ENCODE measurements around the gene SBF2.
A peak's percentile ranks its signal among the peaks of the same experiment; 100 is the strongest.

Gene SBF2

GRCh38 chr11:10030122-10030490 is 263.9 kb downstream of the SBF2 start:
- H3K56ac ChIP-seq (ENCODE audit: low read length), result no peak overlapping the region
- no peak overlapping the region for H3K23ac ChIP-seq (ENCODE audit: low read length)
- H4K5ac ChIP-seq (ENCODE audit: low read length), result no peak overlapping the region
- H3K27ac ChIP-seq (ENCODE audit: low read depth, low read length), result no peak overlapping the region
- no peak overlapping the region for H4K8ac ChIP-seq (ENCODE audit: low read depth, low read length)
- no peak overlapping the region for H3K4ac ChIP-seq (ENCODE audit: low read depth, low read length)
- no peak overlapping the region for H2BK5ac ChIP-seq (ENCODE audit: low read length)
- no peaks in the 10 kb centered on the region for H3K79me1 ChIP-seq (ENCODE audit: low read length)
- no peak overlapping the region for H3K9ac ChIP-seq (ENCODE audit: low read length)
- no peak overlapping the region for H2BK120ac ChIP-seq (ENCODE audit: low read depth, low read length)
- H3K79me2 ChIP-seq (ENCODE audit: control insufficient read depth, insufficient read depth, low read length), result no peaks in the 10 kb centered on the region
- WGBS (ENCODE audit: extremely low coverage, insufficient coverage, low lambda C conversion rate), result no CpG with 5 or more reads among the region's 2 CpGs
- no peak overlapping the region for H3K4me3 ChIP-seq (ENCODE audit: low read length)
- H3K4me1 ChIP-seq (ENCODE audit: control insufficient read depth, low read depth, low read length), result no peaks in the 10 kb centered on the region
- no peaks in the 10 kb centered on the region for H3K36me3 ChIP-seq (ENCODE audit: control insufficient read depth, insufficient read depth, low read length)
- no peak overlapping the region for H3K18ac ChIP-seq (ENCODE audit: low read length)
- H3K27me3 ChIP-seq (ENCODE audit: insufficient read depth, low read length, poor library complexity), result no peaks in the 10 kb centered on the region
- DNase-seq, result no peak
- no peak overlapping the region for H2AK5ac ChIP-seq (ENCODE audit: low read length)
- H2BK15ac ChIP-seq (replicated peaks; ENCODE audit: low read depth), result no peak overlapping the region
- H3K4me2 ChIP-seq (ENCODE audit: low read length), result no peak overlapping the region

GRCh38 chr11:10029386-10030121 is 264.5 kb downstream of the SBF2 start:
- Histone ChIP-seq H3K4me3 (ENCODE audit: low read length) (no peak overlapping the region), H3K18ac (ENCODE audit: low read length) (no peak overlapping the region), H3K79me1 (ENCODE audit: low read length) (no peaks in the 10 kb centered on the region), H4K8ac (ENCODE audit: low read depth, low read length) (no peak overlapping the region), H3K4ac (ENCODE audit: low read depth, low read length) (no peak overlapping the region), H3K36me3 (ENCODE audit: control insufficient read depth, insufficient read depth, low read length) (no peaks in the 10 kb centered on the region), H4K5ac (ENCODE audit: low read length) (no peak overlapping the region), H2AK5ac (ENCODE audit: low read length) (no peak overlapping the region), H3K27me3 (ENCODE audit: insufficient read depth, low read length, poor library complexity) (no peaks in the 10 kb centered on the region), H2BK120ac (ENCODE audit: low read depth, low read length) (no peak overlapping the region), H3K4me1 (ENCODE audit: control insufficient read depth, low read depth, low read length) (peaks cover under 1% of the 10 kb centered on the region), H3K56ac (ENCODE audit: low read length) (no peak overlapping the region), H3K23ac (ENCODE audit: low read length) (no peak overlapping the region), H3K27ac (ENCODE audit: low read depth, low read length) (no peak overlapping the region), H2BK15ac (replicated peaks; ENCODE audit: low read depth) (no peak overlapping the region), H3K4me2 (ENCODE audit: low read length) (no peak overlapping the region), H3K9ac (ENCODE audit: low read length) (no peak overlapping the region), H3K79me2 (ENCODE audit: control insufficient read depth, insufficient read depth, low read length) (no peaks in the 10 kb centered on the region), H2BK5ac (ENCODE audit: low read length) (no peak overlapping the region)
- DNase-seq, result no peak
- WGBS (ENCODE audit: extremely low coverage, insufficient coverage, low lambda C conversion rate), result no CpG with 5 or more reads among the region's 3 CpGs

- no peak overlapping the region for H3K4me3 ChIP-seq (ENCODE audit: low read length)
- H3K4me1 ChIP-seq (ENCODE audit: control insufficient read depth, low read depth, low read length), result peaks cover 3% of the 10 kb centered on the region
- H3K4me2 ChIP-seq (ENCODE audit: low read length), result no peak overlapping the region
- no peak overlapping the region for H3K9ac ChIP-seq (ENCODE audit: low read length)
- H2BK120ac ChIP-seq (ENCODE audit: low read depth, low read length), result no peak overlapping the region
- WGBS (ENCODE audit: extremely low coverage, insufficient coverage, low lambda C conversion rate), result no CpG with 5 or more reads among the region's 2 CpGs
- no peaks in the 10 kb centered on the region for H3K79me2 ChIP-seq (ENCODE audit: control insufficient read depth, insufficient read depth, low read length)
- H3K4ac ChIP-seq (ENCODE audit: low read depth, low read length), result no peak overlapping the region
- H2BK15ac ChIP-seq (replicated peaks; ENCODE audit: low read depth), result no peak overlapping the region
- no peak overlapping the region for H4K5ac ChIP-seq (ENCODE audit: low read length)
- H3K79me1 ChIP-seq (ENCODE audit: low read length), result no peaks in the 10 kb centered on the region
- H4K8ac ChIP-seq (ENCODE audit: low read depth, low read length), result no peak overlapping the region
- no peak overlapping the region for H3K23ac ChIP-seq (ENCODE audit: low read length)
- H3K27ac ChIP-seq (ENCODE audit: low read depth, low read length), result no peak overlapping the region
- H3K27me3 ChIP-seq (ENCODE audit: insufficient read depth, low read length, poor library complexity), result no peaks in the 10 kb centered on the region
- no peak overlapping the region for H2AK5ac ChIP-seq (ENCODE audit: low read length)
- no peak for DNase-seq
- H3K18ac ChIP-seq (ENCODE audit: low read length), result no peak overlapping the region
- H2BK5ac ChIP-seq (ENCODE audit: low read length), result no peak overlapping the region
- no peaks in the 10 kb centered on the region for H3K36me3 ChIP-seq (ENCODE audit: control insufficient read depth, insufficient read depth, low read length)
- no peak overlapping the region for H3K56ac ChIP-seq (ENCODE audit: low read length)
These were observed 267.5 kb downstream of the SBF2 start for GRCh38 chr11:10026514-10026913.

- Histone ChIP-seq H3K4me1 (ENCODE audit: control insufficient read depth, low read depth, low read length) (peaks cover 3% of the 10 kb centered on the region), H3K9ac (ENCODE audit: low read length) (no peak overlapping the region), H4K8ac (ENCODE audit: low read depth, low read length) (no peak overlapping the region), H2BK5ac (ENCODE audit: low read length) (no peak overlapping the region), H3K23ac (ENCODE audit: low read length) (no peak overlapping the region), H3K79me1 (ENCODE audit: low read length) (no peaks in the 10 kb centered on the region), H2AK5ac (ENCODE audit: low read length) (no peak overlapping the region), H3K4me3 (ENCODE audit: low read length) (no peak overlapping the region), H3K27me3 (ENCODE audit: insufficient read depth, low read length, poor library complexity) (no peaks in the 10 kb centered on the region), H3K56ac (ENCODE audit: low read length) (no peak overlapping the region), H2BK15ac (replicated peaks; ENCODE audit: low read depth) (no peak overlapping the region), H3K18ac (ENCODE audit: low read length) (no peak overlapping the region), H3K4ac (ENCODE audit: low read depth, low read length) (no peak overlapping the region), H4K5ac (ENCODE audit: low read length) (no peak overlapping the region), H3K79me2 (ENCODE audit: control insufficient read depth, insufficient read depth, low read length) (no peaks in the 10 kb centered on the region), H3K36me3 (ENCODE audit: control insufficient read depth, insufficient read depth, low read length) (no peaks in the 10 kb centered on the region), H2BK120ac (ENCODE audit: low read depth, low read length) (no peak overlapping the region), H3K27ac (ENCODE audit: low read depth, low read length) (no peak overlapping the region), H3K4me2 (ENCODE audit: low read length) (no peak overlapping the region)
- DNase-seq, result no peak
- WGBS (ENCODE audit: extremely low coverage, insufficient coverage, low lambda C conversion rate), result no CpG with 5 or more reads among the region's 3 CpGs
These were observed 270.8 kb downstream of the SBF2 start for GRCh38 chr11:10023212-10023611.

- Histone ChIP-seq H4K5ac (ENCODE audit: low read length) (no peak overlapping the region), H3K9ac (ENCODE audit: low read length) (no peak overlapping the region), H2BK15ac (replicated peaks; ENCODE audit: low read depth) (no peak overlapping the region), H4K8ac (ENCODE audit: low read depth, low read length) (no peak overlapping the region), H3K56ac (ENCODE audit: low read length) (no peak overlapping the region), H3K23ac (ENCODE audit: low read length) (no peak overlapping the region), H2BK120ac (ENCODE audit: low read depth, low read length) (no peak overlapping the region), H3K79me2 (ENCODE audit: control insufficient read depth, insufficient read depth, low read length) (no peaks in the 10 kb centered on the region), H3K4me2 (ENCODE audit: low read length) (no peak overlapping the region), H3K36me3 (ENCODE audit: control insufficient read depth, insufficient read depth, low read length) (no peaks in the 10 kb centered on the region), H3K27ac (ENCODE audit: low read depth, low read length) (no peak overlapping the region), H2AK5ac (ENCODE audit: low read length) (no peak overlapping the region), H3K18ac (ENCODE audit: low read length) (no peak overlapping the region), H3K4ac (ENCODE audit: low read depth, low read length) (no peak overlapping the region), H3K4me3 (ENCODE audit: low read length) (no peak overlapping the region), H3K79me1 (ENCODE audit: low read length) (no peaks in the 10 kb centered on the region), H3K27me3 (ENCODE audit: insufficient read depth, low read length, poor library complexity) (no peaks in the 10 kb centered on the region), H2BK5ac (ENCODE audit: low read length) (no peak overlapping the region), H3K4me1 (ENCODE audit: control insufficient read depth, low read depth, low read length) (peaks cover 3% of the 10 kb centered on the region)
- DNase-seq, result no peak
- WGBS (ENCODE audit: extremely low coverage, insufficient coverage, low lambda C conversion rate), result no CpG with 5 or more reads among the region's 2 CpGs
These were observed 271.3 kb downstream of the SBF2 start for GRCh38 chr11:10022764-10023163.

- no CpG with 5 or more reads among the region's 2 CpGs for WGBS (ENCODE audit: extremely low coverage, insufficient coverage, low lambda C conversion rate)
- H4K8ac ChIP-seq (ENCODE audit: low read depth, low read length), result no peak overlapping the region
- DNase-seq, result peak; percentile 70
These were observed 272.5 kb downstream of the SBF2 start for GRCh38 chr11:10021563-10021962.

More at GRCh38 chr11:10021563-10021962, 272.5 kb downstream of the SBF2 start:
- Histone ChIP-seq H3K18ac (ENCODE audit: low read length) (no peak overlapping the region), H3K79me2 (ENCODE audit: control insufficient read depth, insufficient read depth, low read length) (no peaks in the 10 kb centered on the region), H3K4me2 (ENCODE audit: low read length) (no peak overlapping the region), H2BK5ac (ENCODE audit: low read length) (no peak overlapping the region), H3K23ac (ENCODE audit: low read length) (no peak overlapping the region), H3K4me1 (ENCODE audit: control insufficient read depth, low read depth, low read length) (peaks cover 3% of the 10 kb centered on the region), H3K4ac (ENCODE audit: low read depth, low read length) (no peak overlapping the region), H3K36me3 (ENCODE audit: control insufficient read depth, insufficient read depth, low read length) (no peaks in the 10 kb centered on the region), H3K9ac (ENCODE audit: low read length) (no peak overlapping the region), H2BK15ac (replicated peaks; ENCODE audit: low read depth) (no peak overlapping the region), H3K79me1 (ENCODE audit: low read length) (no peaks in the 10 kb centered on the region), H3K27me3 (ENCODE audit: insufficient read depth, low read length, poor library complexity) (no peaks in the 10 kb centered on the region), H2AK5ac (ENCODE audit: low read length) (no peak overlapping the region), H4K5ac (ENCODE audit: low read length) (no peak overlapping the region), H2BK120ac (ENCODE audit: low read depth, low read length) (no peak overlapping the region), H3K56ac (ENCODE audit: low read length) (no peak overlapping the region), H3K4me3 (ENCODE audit: low read length) (no peak overlapping the region), H3K27ac (ENCODE audit: low read depth, low read length) (no peak overlapping the region)
